HEK293 (cell line): ENCODE results near the gene KCNMB2.

Source experiments
- CTCF ChIA-PET: fragments of 350-600 bp; formaldehyde crosslinking; extraction: SDS; loops from one replicate; lab custom pipeline; 2021; ENCODE audit warnings: antibody characterized with exemption; lab: Yijun Ruan, JAX
- POLR2A ChIA-PET: fragments of 300-600 bp; formaldehyde crosslinking; extraction: SDS; loops from one replicate; lab custom pipeline; 2020; ENCODE audit warnings: antibody characterized with exemption, inconsistent platforms; lab: Yijun Ruan, JAX
- H3K27ac ChIP-seq: fragments of 200-500 bp; sonication (Bioruptor generic); 2 replicates; pipeline ENCODE4 v1.5.1; 2014; ENCODE audit warnings: low read depth, low read length, control low read depth, inconsistent platforms; ENCODE audit errors: extremely low read depth
- H3K36me3 ChIP-seq, 2 experiments: fragments of 200-500 bp in 1 of 2; sonication (Bioruptor generic) in 1 of 2; 1 replicate in 1 of 2; 2 replicates in 1 of 2; pipeline ENCODE4 v1.5.1; 2014 to 2017; ENCODE audit warnings: inconsistent platforms in 2 of 2, low read length in 2 of 2; ENCODE audit not compliant: control insufficient read depth in 2 of 2, insufficient read depth in 1 of 2
- H3K4me1 ChIP-seq: fragments of 200-500 bp; sonication (Bioruptor generic); 2 replicates; pipeline ENCODE4 v1.5.1; 2014; ENCODE audit warnings: mild to moderate bottlenecking, low read length, inconsistent platforms; ENCODE audit not compliant: control insufficient read depth, insufficient read depth
- H3K4me3 ChIP-seq: 2 replicates; pipeline ENCODE4 v1.5.1; 2011; ENCODE audit warnings: low read depth, mild to moderate bottlenecking, control low read depth, low read length, moderate library complexity
- H3K9me3 ChIP-seq: fragments of 200-500 bp; sonication (Bioruptor generic); 2 replicates; pipeline ENCODE4 v1.5.1; 2014; ENCODE audit warnings: low read depth, low read length, inconsistent platforms; ENCODE audit not compliant: control insufficient read depth, insufficient read depth
- GLI2 ChIP-seq: fragments of 450-650 bp; formaldehyde crosslinking; IDR thresholded peaks from 2 replicates; pipeline ENCODE4; 2017; ENCODE audit warnings: missing biosample characterization, missing genetic modification characterization, low read depth, borderline replicate concordance
- GLI4 ChIP-seq: fragments of 450-650 bp; formaldehyde crosslinking; IDR thresholded peaks from 2 replicates; pipeline ENCODE4 v1.5.1; 2016; ENCODE audit warnings: missing biosample characterization, missing genetic modification characterization
- GLIS1 ChIP-seq: fragments of 450-650 bp; formaldehyde crosslinking; IDR thresholded peaks from 2 replicates; pipeline ENCODE4 v1.5.1; 2016; ENCODE audit warnings: missing biosample characterization, missing genetic modification characterization
- GLIS2 ChIP-seq: fragments of 450-650 bp; formaldehyde crosslinking; IDR thresholded peaks from 2 replicates; pipeline ENCODE4 v1.5.1; 2016; ENCODE audit warnings: missing biosample characterization, missing genetic modification characterization
- HOXC10 ChIP-seq: sonication (generic); formaldehyde crosslinking; IDR thresholded peaks from 2 replicates; pipeline ENCODE4 v1.8.1; 2023; ENCODE audit warnings: mild to moderate bottlenecking, missing genetic modification reagents
- HOXD13 ChIP-seq: sonication (generic); formaldehyde crosslinking; IDR thresholded peaks from 2 replicates; pipeline ENCODE4 v1.8.0; 2022; ENCODE audit warnings: missing genetic modification reagents, borderline replicate concordance
- MZF1 ChIP-seq: fragments of 450-650 bp; formaldehyde crosslinking; IDR thresholded peaks from 2 replicates; pipeline ENCODE4 v1.5.1; 2017; ENCODE audit warnings: missing biosample characterization, missing genetic modification characterization, borderline replicate concordance
- PRDM1 ChIP-seq: fragments of 450-650 bp; formaldehyde crosslinking; IDR thresholded peaks from 2 replicates; pipeline ENCODE4; 2016; ENCODE audit warnings: missing biosample characterization, missing genetic modification characterization
- SCRT1 ChIP-seq: fragments of 450-650 bp; formaldehyde crosslinking; IDR thresholded peaks from 2 replicates; pipeline ENCODE4 v1.5.1; 2016; ENCODE audit warnings: missing biosample characterization, missing genetic modification characterization, borderline replicate concordance
- ZBTB20 ChIP-seq: fragments of 450-650 bp; formaldehyde crosslinking; IDR thresholded peaks from 2 replicates; pipeline ENCODE4 v1.5.1; 2016; ENCODE audit warnings: missing biosample characterization, missing genetic modification characterization
- ZBTB21 ChIP-seq: fragments of 450-650 bp; formaldehyde crosslinking; IDR thresholded peaks from 2 replicates; pipeline ENCODE4 v1.5.1; 2017; ENCODE audit warnings: missing biosample characterization, missing genetic modification characterization
- ZFP3 ChIP-seq: fragments of 450-650 bp; formaldehyde crosslinking; IDR thresholded peaks from 2 replicates; pipeline ENCODE4 v1.5.1; 2016; ENCODE audit warnings: low read depth, missing biosample characterization, missing genetic modification characterization
- ZFP69B ChIP-seq: fragments of 450-650 bp; formaldehyde crosslinking; IDR thresholded peaks from 2 replicates; pipeline ENCODE4 v1.5.1; 2016; ENCODE audit warnings: missing biosample characterization, missing genetic modification characterization
- ZNF133 ChIP-seq: fragments of 450-650 bp; formaldehyde crosslinking; IDR thresholded peaks from 2 replicates; pipeline ENCODE4 v1.5.1; 2016; ENCODE audit warnings: missing biosample characterization, missing genetic modification characterization
- ZNF214 ChIP-seq: fragments of 450-650 bp; formaldehyde crosslinking; IDR thresholded peaks from 2 replicates; pipeline ENCODE4 v1.5.1; 2017; ENCODE audit warnings: missing biosample characterization, mild to moderate bottlenecking, missing genetic modification characterization, borderline replicate concordance
- ZNF280D ChIP-seq: fragments of 450-650 bp; formaldehyde crosslinking; IDR thresholded peaks from 2 replicates; pipeline ENCODE4 v1.5.1; 2016; ENCODE audit warnings: missing biosample characterization, missing genetic modification characterization
- ZNF354C ChIP-seq: fragments of 450-650 bp; formaldehyde crosslinking; IDR thresholded peaks from 2 replicates; pipeline ENCODE4 v1.5.1; 2016; ENCODE audit warnings: missing biosample characterization, missing genetic modification characterization, low read depth, borderline replicate concordance
- ZNF529 ChIP-seq: fragments of 450-650 bp; formaldehyde crosslinking; IDR thresholded peaks from 2 replicates; pipeline ENCODE4 v1.5.1; 2017; ENCODE audit warnings: missing genetic modification characterization, missing biosample characterization; ENCODE audit not compliant: insufficient replicate concordance
- ZNF580 ChIP-seq: fragments of 450-650 bp; formaldehyde crosslinking; IDR thresholded peaks from 2 replicates; pipeline ENCODE4 v1.5.1; 2016; ENCODE audit warnings: missing biosample characterization, missing genetic modification characterization
- ZNF585B ChIP-seq: fragments of 450-650 bp; formaldehyde crosslinking; IDR thresholded peaks from 2 replicates; pipeline ENCODE4 v1.5.1; 2016; ENCODE audit warnings: missing biosample characterization, missing genetic modification characterization
- ZNF600 ChIP-seq: fragments of 450-650 bp; formaldehyde crosslinking; IDR thresholded peaks from 2 replicates; pipeline ENCODE4 v1.5.1; 2016; ENCODE audit warnings: missing biosample characterization, missing genetic modification characterization
- ZNF626 ChIP-seq: fragments of 450-650 bp; sonication (Bioruptor Pico); formaldehyde crosslinking; IDR thresholded peaks from 2 replicates; pipeline ENCODE4 v1.5.1; 2018; ENCODE audit warnings: missing biosample characterization, missing genetic modification characterization, inconsistent platforms
- ZNF654 ChIP-seq: fragments of 450-650 bp; formaldehyde crosslinking; IDR thresholded peaks from 2 replicates; pipeline ENCODE4 v1.5.1; 2016; ENCODE audit warnings: low read depth, missing biosample characterization, missing genetic modification characterization
- ZNF658 ChIP-seq: fragments of 450-650 bp; formaldehyde crosslinking; IDR thresholded peaks from 2 replicates; pipeline ENCODE4; 2016; ENCODE audit warnings: missing biosample characterization, missing genetic modification characterization
- ZNF664 ChIP-seq: fragments of 450-650 bp; formaldehyde crosslinking; IDR thresholded peaks from 2 replicates; pipeline ENCODE4 v1.5.1; 2016; ENCODE audit warnings: missing biosample characterization, missing genetic modification characterization
- ZNF768 ChIP-seq: fragments of 450-650 bp; formaldehyde crosslinking; IDR thresholded peaks from 2 replicates; pipeline ENCODE4 v1.5.1; 2018; ENCODE audit warnings: missing biosample characterization, mild to moderate bottlenecking, missing genetic modification characterization
- ZNF792 ChIP-seq: fragments of 450-650 bp; formaldehyde crosslinking; IDR thresholded peaks from 2 replicates; pipeline ENCODE4 v1.5.1; 2016; ENCODE audit warnings: missing biosample characterization, missing genetic modification characterization
- TF ChIP-seq, protein P1 (sequence below): fragments of 450-650 bp; formaldehyde crosslinking; IDR thresholded peaks from 2 replicates; pipeline ENCODE4 v1.5.1; 2016; ENCODE audit warnings: missing biosample characterization, missing genetic modification characterization

The KCNMB2 gene

DNA sequence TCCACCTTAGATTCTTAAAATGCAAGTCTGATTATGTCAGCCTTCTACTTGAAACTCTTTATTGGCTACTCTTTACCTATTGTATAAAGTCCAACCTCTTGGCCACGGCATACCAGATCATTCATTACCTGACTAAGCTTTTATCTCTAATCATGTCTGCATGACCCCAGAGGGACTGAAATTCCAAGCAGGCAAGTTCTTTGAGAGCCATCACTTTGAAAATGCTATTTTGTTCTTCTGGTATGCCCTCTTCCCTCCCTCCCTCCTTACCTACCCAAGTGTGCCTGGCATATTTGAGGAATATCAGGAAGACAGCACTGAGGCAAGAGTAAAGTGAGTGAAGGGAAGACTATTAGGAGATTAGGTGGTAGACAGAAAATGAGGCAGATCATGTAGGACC is 57.5 kb downstream of the KCNMB2 start:
- Histone ChIP-seq H3K4me3 (no peak overlapping the region), H3K27ac (no peak overlapping the region), H3K36me3 (no peaks in the 10 kb centered on the region)
- TF ChIP-seq, protein P1, sequence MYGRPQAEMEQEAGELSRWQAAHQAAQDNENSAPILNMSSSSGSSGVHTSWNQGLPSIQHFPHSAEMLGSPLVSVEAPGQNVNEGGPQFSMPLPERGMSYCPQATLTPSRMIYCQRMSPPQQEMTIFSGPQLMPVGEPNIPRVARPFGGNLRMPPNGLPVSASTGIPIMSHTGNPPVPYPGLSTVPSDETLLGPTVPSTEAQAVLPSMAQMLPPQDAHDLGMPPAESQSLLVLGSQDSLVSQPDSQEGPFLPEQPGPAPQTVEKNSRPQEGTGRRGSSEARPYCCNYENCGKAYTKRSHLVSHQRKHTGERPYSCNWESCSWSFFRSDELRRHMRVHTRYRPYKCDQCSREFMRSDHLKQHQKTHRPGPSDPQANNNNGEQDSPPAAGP (tag by site-specific recombination), result no peak
- no peak for TF ChIP-seq ZNF529 (tag by site-specific recombination)
- TF ChIP-seq MZF1, result no peak
- TF ChIP-seq ZNF792 (tag by site-specific recombination), result no peak
- TF ChIP-seq, all 188 proteins: peak for 0
- Histone ChIP-seq H3K4me1 (no peaks in the 10 kb centered on the region), H3K9me3 (no peaks in the 10 kb centered on the region)
- CTCF ChIA-PET, result no interaction called here
- POLR2A ChIA-PET, result no interaction called here

- POLR2A ChIA-PET, result no interaction called here
- no peak overlapping the region for H3K4me3 ChIP-seq
- H3K36me3 ChIP-seq, result no peaks in the 10 kb centered on the region
- no peak for TF ChIP-seq MZF1
- no peak for TF ChIP-seq ZFP69B
- TF ChIP-seq PRDM1, result no peak
- no peak for TF ChIP-seq ZNF214 (tag by site-specific recombination)
- TF ChIP-seq ZBTB20, result no peak
- H3K4me1 ChIP-seq, result no peaks in the 10 kb centered on the region
- CTCF ChIA-PET, result no interaction called here
- H3K27ac ChIP-seq, result no peak overlapping the region
- no peaks in the 10 kb centered on the region for H3K9me3 ChIP-seq
Measured at GRCh38 chr3:178597371-178597770, 61.1 kb downstream of the KCNMB2 start.

DNA sequence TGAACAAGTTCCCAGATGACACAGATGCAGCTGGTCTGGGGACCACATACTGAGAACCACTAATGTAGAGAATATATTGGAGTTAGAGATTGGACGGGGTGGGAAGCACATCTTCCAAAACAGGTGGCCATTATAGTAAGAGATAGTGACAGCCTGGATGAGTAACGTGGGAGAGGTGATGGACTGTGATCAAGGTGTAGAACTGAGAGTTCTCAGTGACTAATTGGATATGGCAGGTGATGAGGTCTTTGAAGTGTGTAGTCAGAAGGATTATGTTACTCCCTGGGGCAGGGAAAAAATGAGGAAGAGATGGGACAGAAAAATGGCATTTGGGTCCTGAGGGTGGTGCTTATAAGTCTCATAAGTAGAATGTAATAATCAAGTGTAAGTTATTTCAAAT is 66.6 kb downstream of the KCNMB2 start:
- H3K4me1 ChIP-seq, result no peaks in the 10 kb centered on the region
- ChIA-PET POLR2A (no interaction called here), CTCF (no interaction called here)
- H3K4me3 ChIP-seq, result no peak overlapping the region
- TF ChIP-seq GLIS1 (tag by site-specific recombination), result 0 out of 2 replicates have a peak, but pooled peaks have one; percentile 12
- no peak for TF ChIP-seq ZNF626 (tag by site-specific recombination)
- TF ChIP-seq ZNF600 (tag by site-specific recombination), result no peak
- no peak for TF ChIP-seq ZNF658 (tag by site-specific recombination)
- no peak for TF ChIP-seq ZNF354C (tag by site-specific recombination)
- no peak overlapping the region for H3K27ac ChIP-seq
- no peaks in the 10 kb centered on the region for H3K36me3 ChIP-seq
- no peaks in the 10 kb centered on the region for H3K9me3 ChIP-seq

DNA sequence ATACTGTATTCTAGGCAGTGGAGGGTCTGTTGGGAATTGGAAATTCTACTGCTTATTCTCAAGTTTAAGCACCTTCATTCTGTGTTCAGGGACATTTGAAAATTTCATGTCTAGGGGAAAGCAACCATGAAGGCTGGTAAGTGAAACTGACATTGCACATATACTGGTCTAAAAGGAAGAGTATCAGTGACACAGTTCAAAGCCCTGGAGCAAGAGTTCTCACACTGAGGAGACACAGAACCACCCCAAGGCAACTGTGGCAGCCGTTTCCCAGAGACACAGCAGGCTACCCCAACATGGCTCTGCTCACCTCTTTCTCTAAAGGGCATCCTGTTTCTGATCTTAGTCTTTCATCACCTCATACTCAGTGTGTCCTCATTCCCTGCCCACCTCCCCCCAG is 67.5 kb downstream of the KCNMB2 start:
- TF ChIP-seq GLI2 (tag by site-specific recombination) (no peak), ZNF664 (tag by site-specific recombination) (no peak), ZNF654 (tag by site-specific recombination) (no peak), ZBTB21 (no peak), SCRT1 (tag by site-specific recombination) (no peak), ZNF768 (tag by site-specific recombination) (no peak), ZNF280D (tag by site-specific recombination) (no peak), HOXC10 (CRISPR knock-in tag) (no peak), HOXD13 (CRISPR knock-in tag) (no peak), ZNF580 (tag by site-specific recombination) (no peak), ZNF585B (no peak), ZNF133 (tag by site-specific recombination) (no peak), ZFP3 (tag by site-specific recombination) (no peak), GLIS2 (no peak), GLI4 (tag by site-specific recombination) (no peak)
- TF ChIP-seq, all 188 proteins: peak for 0
- Histone ChIP-seq H3K4me1 (no peaks in the 10 kb centered on the region), H3K36me3 (no peaks in the 10 kb centered on the region), H3K9me3 (no peaks in the 10 kb centered on the region), H3K4me3 (no peak overlapping the region), H3K27ac (no peak overlapping the region)
- ChIA-PET CTCF (no interaction called here), POLR2A (no interaction called here)
